GM18526 (cell line): ENCODE data around the gene BIRC2.

ENCODE experiments used
- POLR2A ChIP-seq: IDR thresholded peaks from 3 replicates; pipeline ENCODE4 v1.6.1; 2011; ENCODE audit not compliant: insufficient read length; ENCODE audit errors: extremely low read depth

BIRC2 gene

GRCh38 chr11:102386136-102386734 lies 39.2 kb downstream of the BIRC2 start:
- TF ChIP-seq POLR2A, result no peak

- TF ChIP-seq POLR2A, result no peak
Measured at GRCh38 chr11:102387043-102387781, 40.2 kb downstream of the BIRC2 start.

- TF ChIP-seq POLR2A, result no peak
Measured at GRCh38 chr11:102389253-102389652, 42.2 kb downstream of the BIRC2 start.

- TF ChIP-seq POLR2A, result no peak
Measured at GRCh38 chr11:102390667-102391465, 43.9 kb downstream of the BIRC2 start.

- no peak for TF ChIP-seq POLR2A
Measured at GRCh38 chr11:102391549-102392237, 44.7 kb downstream of the BIRC2 start.

- no peak for TF ChIP-seq POLR2A
Measured at GRCh38 chr11:102393272-102393730, 46.3 kb downstream of the BIRC2 start.

- no peak for TF ChIP-seq POLR2A
Measured at GRCh38 chr11:102395720-102396393, 48.8 kb downstream of the BIRC2 start.

GRCh38 chr11:102396708-102397563 lies 49.9 kb downstream of the BIRC2 start:
- no peak for TF ChIP-seq POLR2A

GRCh38 chr11:102398297-102398696 lies 51.3 kb downstream of the BIRC2 start:
- TF ChIP-seq POLR2A, result no peak

- TF ChIP-seq POLR2A, result no peak
Measured at GRCh38 chr11:102399189-102399588, 52.2 kb downstream of the BIRC2 start.

GRCh38 chr11:102400603-102401002 lies 53.6 kb downstream of the BIRC2 start:
- TF ChIP-seq POLR2A, result no peak

GRCh38 chr11:102401905-102402304 lies 54.9 kb downstream of the BIRC2 start:
- TF ChIP-seq POLR2A, result no peak

- TF ChIP-seq POLR2A, result no peak
Measured at GRCh38 chr11:102402548-102402947, 55.5 kb downstream of the BIRC2 start.

- no peak for TF ChIP-seq POLR2A
Measured at GRCh38 chr11:102405501-102405900, 58.5 kb downstream of the BIRC2 start.
